SK-N-SH (cell line): ENCODE data around the gene CCND1. TPM values are rescaled to one million over a fixed set of nuclear protein-coding genes. Genes with fewer than 3 reads are reported as not detected.
A peak's percentile ranks its signal among the peaks of the same experiment; 100 is the strongest.

Source experiments
- CTCF ChIA-PET: fragments of 300-600, 350-600 bp; formaldehyde crosslinking; extraction: SDS; loops from one replicate; lab custom pipeline; 2021; lab: Yijun Ruan, JAX
- POLR2A ChIA-PET: fragments of 350-600 bp; sonication (Branson Sonifier 250); formaldehyde crosslinking; extraction: SDS; loops from one replicate; lab custom pipeline; 2020; ENCODE audit warnings: antibody characterized with exemption, inconsistent platforms; lab: Yijun Ruan, JAX
- DNase-seq: peaks from one replicate; pipeline ENCODE4 v3.0.0; 2012
- H2AFZ ChIP-seq: fragments of 200-600 bp; sonication (generic); 2 replicates; pipeline ENCODE4 v1.8.1; 2016; ENCODE audit warnings: antibody characterized with exemption, mild to moderate bottlenecking, low read depth
- H3F3A ChIP-seq: fragments of 200-600 bp; sonication (generic); replicated peaks from 2 replicates; pipeline ENCODE3; 2016; ENCODE audit warnings: antibody characterized with exemption, mild to moderate bottlenecking; ENCODE audit not compliant: insufficient read depth
- H3K27ac ChIP-seq, 2 experiments: fragments of 200-500 bp in 1 of 2; fragments of 200-600 bp in 1 of 2; sonication (Bioruptor generic) in 1 of 2; sonication (generic), shearing (Covaris generic) in 1 of 2; 2 replicates each; pipeline versions ENCODE4 v1.5.1 to v1.6.1; 2014 to 2016; ENCODE audit warnings: low read depth in 2 of 2, inconsistent platforms in 1 of 2, low read length in 1 of 2, mild to moderate bottlenecking in 1 of 2, mixed read lengths in 1 of 2
- H3K27me3 ChIP-seq: fragments of 200-600 bp; sonication (generic), shearing (Covaris generic); 2 replicates; pipeline ENCODE4 v1.6.1; 2016; ENCODE audit warnings: mixed run types; ENCODE audit not compliant: insufficient read depth
- H3K36me3 ChIP-seq, 2 experiments: fragments of 200-500 bp in 1 of 2; fragments of 200-600 bp in 1 of 2; sonication (Bioruptor generic) in 1 of 2; sonication (generic) in 1 of 2; replicated peaks in 1 of 2; 2 replicates each; pipeline versions ENCODE3 to v1.5.1; 2014 to 2016; ENCODE audit warnings: low read length in 1 of 2, mild to moderate bottlenecking in 1 of 2; ENCODE audit not compliant: insufficient read depth in 2 of 2, control insufficient read depth in 1 of 2
- H3K4me1 ChIP-seq, 2 experiments: fragments of 200-500 bp in 1 of 2; fragments of 200-600 bp in 1 of 2; sonication (Bioruptor generic) in 1 of 2; sonication (generic), shearing (Covaris generic) in 1 of 2; 2 replicates each; pipeline versions ENCODE4 v1.5.1 to v1.6.1; 2014 to 2016; ENCODE audit warnings: low read depth in 1 of 2, low read length in 1 of 2, mixed run types in 1 of 2; ENCODE audit not compliant: insufficient read depth in 2 of 2, control insufficient read depth in 1 of 2
- H3K4me2 ChIP-seq: fragments of 200-600 bp; sonication (generic), shearing (Covaris generic); 2 replicates; pipeline ENCODE4 v1.6.1; 2017; ENCODE audit warnings: mixed run types
- H3K4me3 ChIP-seq, 2 experiments: fragments of 200-500 bp in 1 of 2; fragments of 200-600 bp in 1 of 2; sonication (Bioruptor generic) in 1 of 2; sonication (generic), shearing (Covaris generic) in 1 of 2; 2 replicates each; pipeline versions ENCODE4 v1.5.1 to v1.8.1; 2014 to 2016; ENCODE audit warnings: low read depth in 2 of 2, inconsistent platforms in 1 of 2, low read length in 1 of 2, mild to moderate bottlenecking in 1 of 2, mixed read lengths in 1 of 2, moderate library complexity in 1 of 2
- H3K79me2 ChIP-seq: fragments of 200-600 bp; sonication (generic); 2 replicates; pipeline ENCODE4 v1.8.1; 2017; ENCODE audit warnings: mild to moderate bottlenecking; ENCODE audit not compliant: insufficient read depth
- H3K9ac ChIP-seq: fragments of 200-600 bp; sonication (generic); 2 replicates; pipeline ENCODE4 v1.6.1; 2017; ENCODE audit warnings: mixed run types
- H3K9me2 ChIP-seq: fragments of 200-600 bp; sonication (generic); 2 replicates; pipeline ENCODE4 v1.6.1; 2017; ENCODE audit warnings: mixed run types
- H3K9me3 ChIP-seq: fragments of 200-600 bp; sonication (generic); 2 replicates; pipeline ENCODE4 v1.6.1; 2017; ENCODE audit warnings: mixed run types, mild to moderate bottlenecking, moderate library complexity
- H4K20me1 ChIP-seq: fragments of 200-600 bp; sonication (generic); 2 replicates; pipeline ENCODE4 v1.6.1; 2017; ENCODE audit warnings: mild to moderate bottlenecking, mixed run types; ENCODE audit not compliant: insufficient read depth
- CHD2 ChIP-seq: fragments of 150-350 bp; IDR thresholded peaks from 2 replicates; pipeline ENCODE4 v1.6.1; 2018; ENCODE audit warnings: low read length; ENCODE audit not compliant: partially characterized antibody
- ELF1 ChIP-seq: IDR thresholded peaks from 2 replicates; pipeline ENCODE4 v1.4.0; 2012
- EP300 ChIP-seq, 2 experiments: IDR thresholded peaks; 2 replicates each; pipeline versions ENCODE4 v1.4.0 to v1.6.1; 2012; ENCODE audit warnings: borderline replicate concordance in 1 of 2, low read depth in 1 of 2, low read length in 1 of 2
- FOSL2 ChIP-seq: IDR thresholded peaks from 2 replicates; pipeline ENCODE4 v1.4.0; 2012; ENCODE audit warnings: low read depth, mild to moderate bottlenecking, moderate library complexity, borderline replicate concordance
- FOXM1 ChIP-seq: IDR thresholded peaks from 2 replicates; pipeline ENCODE4 v1.4.0; 2012; ENCODE audit warnings: low read depth, mild to moderate bottlenecking
- GABPA ChIP-seq: IDR thresholded peaks from 2 replicates; pipeline ENCODE4 v1.4.0; 2012; ENCODE audit warnings: low read depth, mild to moderate bottlenecking
- GATA2 ChIP-seq: sonication (generic); formaldehyde crosslinking; IDR thresholded peaks from 2 replicates; pipeline ENCODE4 v1.5.0; 2020; ENCODE audit warnings: mild to moderate bottlenecking, missing genetic modification reagents
- IRF3 ChIP-seq: fragments of 150-350 bp; IDR thresholded peaks from 2 replicates; pipeline ENCODE4 v1.6.1; 2016; ENCODE audit warnings: mild to moderate bottlenecking, low read depth, low read length
- JUND ChIP-seq: IDR thresholded peaks from 2 replicates; pipeline ENCODE4 v1.4.0; 2012
- MAX ChIP-seq: IDR thresholded peaks from 2 replicates; pipeline ENCODE4 v1.4.0; 2012; ENCODE audit warnings: low read depth
- MEF2A ChIP-seq: IDR thresholded peaks from 2 replicates; pipeline ENCODE4 v1.4.0; 2012; ENCODE audit warnings: low read depth, borderline replicate concordance
- NFIC ChIP-seq: IDR thresholded peaks from 2 replicates; pipeline ENCODE4 v1.4.0; 2012; ENCODE audit warnings: borderline replicate concordance
- NRF1 ChIP-seq: IDR thresholded peaks from 2 replicates; pipeline ENCODE4 v1.6.1; 2012; ENCODE audit warnings: low read depth, mild to moderate bottlenecking, low read length
- PBX3 ChIP-seq: IDR thresholded peaks from 2 replicates; pipeline ENCODE4; 2012
- REST ChIP-seq: IDR thresholded peaks from 2 replicates; pipeline ENCODE4 v1.6.1; 2012; ENCODE audit warnings: mild to moderate bottlenecking, low read depth, low read length, moderate library complexity
- RFX5 ChIP-seq: IDR thresholded peaks from 2 replicates; pipeline ENCODE4 v1.6.1; 2012; ENCODE audit warnings: mild to moderate bottlenecking, improper control_type of control experiment, low read length
- SMC3 ChIP-seq: IDR thresholded peaks from 2 replicates; pipeline ENCODE4 v1.6.1; 2012; ENCODE audit warnings: low read depth, low read length, improper control_type of control experiment
- TCF12 ChIP-seq: IDR thresholded peaks from 2 replicates; pipeline ENCODE4 v1.4.0; 2012
- WGBS: methylation state at CpG from one replicate; pipeline ENCODE4 v1.1.6; 2017; ENCODE audit warnings: low lambda C conversion rate; 5-methylcytosine and 5-hydroxymethylcytosine counted together
- polyA plus RNA-seq, 3 experiments: library from polyadenylated mRNA; depleted of rRNA; stranded (reverse); fragments of >200 nt; gene quantifications; 2 replicates each; pipeline ENCODE4 v1.2.3, GENCODE V29; 2012

CCND1 gene
- polyA plus RNA-seq, 1 of the 3 experiments (the other 2 are of a cell fraction) = 242 TPM

- H4K20me1 ChIP-seq = peaks cover 1% of the 10 kb centered on the region; the same call in 1 of the 2 replicates
- no peaks in the 10 kb centered on the region for H3K27me3 ChIP-seq
- peaks cover 27 to 64% of the 10 kb centered on the region in 2 experiments for H3K36me3 ChIP-seq
- peaks cover 23% of the 10 kb centered on the region; the same call in 1 of the 2 replicates for H3K79me2 ChIP-seq
- CTCF ChIA-PET = interaction anchor here (1.0 to 9.2 kb wide), 5 partner anchors 10 to 565 kb away, joined by 3 to 254 read pairs (median 80); partner anchors contain the start of gene CCND1
- POLR2A ChIA-PET = no interaction called here
- H3F3A ChIP-seq = peaks cover 6% of the 10 kb centered on the region
- TF ChIP-seq FOSL2 = no peak
- no peak for TF ChIP-seq JUND
- no peak for TF ChIP-seq EP300 (IDR thresholded peaks at IDR 0.05; ENCODE audit: borderline replicate concordance in 1 of 2, low read depth in 1 of 2, low read length in 1 of 2)
- TF ChIP-seq GABPA = no peak
- TF ChIP-seq MAX = no peak
- TF ChIP-seq PBX3 = no peak
- TF ChIP-seq MEF2A = no peak
- TF ChIP-seq CHD2 = no peak
- TF ChIP-seq ELF1 = no peak
- no peak for TF ChIP-seq RFX5
- H3K9me2 ChIP-seq = no peaks in the 10 kb centered on the region
- 97% methylated on average over 25 of the region's 26 CpGs for WGBS
- H2AFZ ChIP-seq = no peak overlapping the region
- H3K9ac ChIP-seq = no peak overlapping the region
- no peaks in the 10 kb centered on the region for H3K9me3 ChIP-seq
- no peak overlapping the region for H3K4me2 ChIP-seq
- H3K27ac ChIP-seq = no peak overlapping the region
- H3K4me3 ChIP-seq = no peak overlapping the region
- H3K4me1 ChIP-seq = peaks cover 2 to 8% of the 10 kb centered on the region in 2 experiments; a peak in 3 of 4 replicates
- DNase-seq = peak; percentile 11
These were observed 27.0 kb downstream of the CCND1 start for GRCh38 chr11:69667619-69668604.

- H2AFZ ChIP-seq = no peak overlapping the region
- H3K27ac ChIP-seq = no peak overlapping the region
- peak; percentile 11 for DNase-seq
- ChIA-PET CTCF (interaction anchor here (0.7 to 9.2 kb wide), 23 partner anchors 10 to 765 kb away, joined by 3 to 254 read pairs (median 5); partner anchors contain the start of genes CCND1, IGHMBP2 and TPCN2), POLR2A (interaction anchor here (1.2 to 1.3 kb wide), 2 partner anchors 13 to 569 kb away, joined by 3 to 4 read pairs; no protein-coding TSS in a partner anchor)
- peaks cover 17% of the 10 kb centered on the region for H4K20me1 ChIP-seq
- H3K9ac ChIP-seq = no peak overlapping the region
- peaks cover 7 to 20% of the 10 kb centered on the region in 2 experiments; a peak in 3 of 4 replicates for H3K4me1 ChIP-seq
- H3K27me3 ChIP-seq = no peaks in the 10 kb centered on the region
- no peak overlapping the region for H3K4me3 ChIP-seq
- H3K9me2 ChIP-seq = no peaks in the 10 kb centered on the region
- no peak overlapping the region for H3K4me2 ChIP-seq
- peaks cover 27 to 54% of the 10 kb centered on the region in 2 experiments for H3K36me3 ChIP-seq
- peaks cover 9% of the 10 kb centered on the region for H3F3A ChIP-seq
- no peak for TF ChIP-seq MEF2A
- no peak for TF ChIP-seq NFIC
- no peak for TF ChIP-seq REST
- TF ChIP-seq IRF3 = no peak
- no peak for TF ChIP-seq FOXM1
- TF ChIP-seq GATA2 (CRISPR knock-in tag) = no peak
- TF ChIP-seq PBX3 = no peak
- TF ChIP-seq TCF12 = no peak
- no peak for TF ChIP-seq NRF1
- no peak for TF ChIP-seq ELF1
- TF ChIP-seq SMC3 = no peak
- H3K9me3 ChIP-seq = no peaks in the 10 kb centered on the region
- 93% methylated on average over 19 of the region's 19 CpGs for WGBS
- peaks cover 38% of the 10 kb centered on the region for H3K79me2 ChIP-seq
These were observed 28.5 kb downstream of the CCND1 start for GRCh38 chr11:69669486-69669885.
